Mononuclear cell (primary cell): Measurements from ENCODE around the gene ANXA6. TPM values are rescaled to one million over a fixed set of nuclear protein-coding genes. Genes with fewer than 3 reads are reported as not detected.
"Not testable (repeated sequence)": the region's sequence is repeated elsewhere in the genome, so short reads cannot be mapped to it uniquely, and the experiment has no call there.

Experiments
- H3K27me3 ChIP-seq: 2 replicates; pipeline ENCODE4 v1.6.0; 2011; ENCODE audit warnings: low read length, control low read depth; ENCODE audit not compliant: insufficient read depth
- H3K4me1 ChIP-seq: 2 replicates; pipeline ENCODE4 v1.5.1; 2011; ENCODE audit warnings: mild to moderate bottlenecking, low read length, control low read depth; ENCODE audit not compliant: insufficient read depth
- H3K4me3 ChIP-seq: 2 replicates; pipeline ENCODE4 v1.5.1; 2011; ENCODE audit warnings: mild to moderate bottlenecking, low read length, moderate library complexity
- H3K9me3 ChIP-seq: 2 replicates; pipeline ENCODE4 v1.5.1; 2011; ENCODE audit warnings: low read depth, mild to moderate bottlenecking, control low read depth, low read length
- total RNA-seq: library from RNA; depleted of rRNA; stranded (reverse); fragments of >200 nt; gene quantifications from one replicate; pipeline ENCODE4 v1.2.3, GENCODE V29; 2012

The ANXA6 gene
- total RNA-seq, 1 donor: 127 TPM

- H3K9me3 ChIP-seq: no peaks in the 10 kb centered on the region
- H3K27me3 ChIP-seq: no peaks in the 10 kb centered on the region
- H3K4me3 ChIP-seq: no peak overlapping the region
- no peaks in the 10 kb centered on the region for H3K4me1 ChIP-seq
These were observed 28.5 kb upstream of the ANXA6 start for GRCh38 chr5:151186052-151186451.

- no peak overlapping the region for H3K4me3 ChIP-seq
- H3K4me1 ChIP-seq: no peaks in the 10 kb centered on the region
- no peaks in the 10 kb centered on the region for H3K9me3 ChIP-seq
- H3K27me3 ChIP-seq: no peaks in the 10 kb centered on the region
These were observed 26.9 kb upstream of the ANXA6 start for GRCh38 chr5:151184316-151185042.

- no peaks in the 10 kb centered on the region for H3K9me3 ChIP-seq
- no peaks in the 10 kb centered on the region for H3K27me3 ChIP-seq
- no peak overlapping the region for H3K4me3 ChIP-seq
- H3K4me1 ChIP-seq: peaks cover 6% of the 10 kb centered on the region
These were observed 26.1 kb upstream of the ANXA6 start for GRCh38 chr5:151183456-151184245.

- Histone ChIP-seq H3K4me3 (no peak overlapping the region), H3K4me1 (peaks cover 6% of the 10 kb centered on the region), H3K9me3 (no peaks in the 10 kb centered on the region), H3K27me3 (no peaks in the 10 kb centered on the region)
These were observed 25.4 kb upstream of the ANXA6 start for GRCh38 chr5:151182976-151183375.

GRCh38 chr5:151182524-151182900, 24.9 kb upstream of the ANXA6 start:
- Histone ChIP-seq H3K27me3 (no peaks in the 10 kb centered on the region), H3K9me3 (no peaks in the 10 kb centered on the region), H3K4me1 (peaks cover 6% of the 10 kb centered on the region), H3K4me3 (no peak overlapping the region)

GRCh38 chr5:151181818-151182523, 24.4 kb upstream of the ANXA6 start:
- Histone ChIP-seq H3K4me1 (peaks cover 6% of the 10 kb centered on the region), H3K27me3 (no peaks in the 10 kb centered on the region), H3K4me3 (no peak overlapping the region)

GRCh38 chr5:151180291-151180690, 22.7 kb upstream of the ANXA6 start:
- peaks cover 6% of the 10 kb centered on the region for H3K4me1 ChIP-seq
- H3K4me3 ChIP-seq: no peak overlapping the region
- no peaks in the 10 kb centered on the region for H3K27me3 ChIP-seq
- no peaks in the 10 kb centered on the region for H3K9me3 ChIP-seq

More at GRCh38 chr5:151181818-151182523, 24.4 kb upstream of the ANXA6 start:
- H3K9me3 ChIP-seq: no peaks in the 10 kb centered on the region

GRCh38 chr5:151179489-151179840, 21.9 kb upstream of the ANXA6 start:
- peaks cover 6% of the 10 kb centered on the region for H3K4me1 ChIP-seq
- H3K9me3 ChIP-seq: no peaks in the 10 kb centered on the region
- no peak overlapping the region for H3K4me3 ChIP-seq
- H3K27me3 ChIP-seq: no peaks in the 10 kb centered on the region

- Histone ChIP-seq H3K27me3 (no peaks in the 10 kb centered on the region), H3K4me1 (peaks cover 6% of the 10 kb centered on the region), H3K4me3 (no peak overlapping the region), H3K9me3 (no peaks in the 10 kb centered on the region)
These were observed 21.4 kb upstream of the ANXA6 start for GRCh38 chr5:151178777-151179488.

- Histone ChIP-seq H3K4me3 (no peak overlapping the region), H3K4me1 (peaks cover 6% of the 10 kb centered on the region)
These were observed 20.8 kb upstream of the ANXA6 start for GRCh38 chr5:151178372-151178771.

GRCh38 chr5:151176268-151176667, 18.7 kb upstream of the ANXA6 start:
- not testable (repeated sequence) for H3K4me3 ChIP-seq, H3K9me3 ChIP-seq, H3K27me3 ChIP-seq
- H3K4me1 ChIP-seq: peaks cover 18% of the 10 kb centered on the region

More at GRCh38 chr5:151178372-151178771, 20.8 kb upstream of the ANXA6 start:
- H3K9me3 ChIP-seq: no peaks in the 10 kb centered on the region
- no peaks in the 10 kb centered on the region for H3K27me3 ChIP-seq

GRCh38 chr5:151174612-151175101, 17.1 kb upstream of the ANXA6 start:
- Histone ChIP-seq H3K4me1 (peaks cover 29% of the 10 kb centered on the region), H3K9me3 (no peaks in the 10 kb centered on the region), H3K27me3 (no peaks in the 10 kb centered on the region), H3K4me3 (no peak overlapping the region)

- no peaks in the 10 kb centered on the region for H3K27me3 ChIP-seq
- H3K4me1 ChIP-seq: peaks cover 27% of the 10 kb centered on the region
- no peaks in the 10 kb centered on the region for H3K9me3 ChIP-seq
- no peak overlapping the region for H3K4me3 ChIP-seq
These were observed 16.4 kb upstream of the ANXA6 start for GRCh38 chr5:151173711-151174611.

GRCh38 chr5:151171529-151171928, 13.9 kb upstream of the ANXA6 start:
- Histone ChIP-seq H3K9me3 (no peaks in the 10 kb centered on the region), H3K4me3 (no peak overlapping the region), H3K27me3 (no peaks in the 10 kb centered on the region), H3K4me1 (peaks cover 24% of the 10 kb centered on the region)
